GM23338 (cell line): Measurements from ENCODE around the gene CCDC92B.

Experiments
- EZH2 ChIP-seq: fragments of 200-600 bp; sonication (generic); IDR thresholded peaks from one replicate; pipeline ENCODE4 v1.8.0; 2017; ENCODE audit warnings: antibody characterized with exemption, mild to moderate bottlenecking, low read depth; ENCODE audit not compliant: unreplicated experiment
- POLR2AphosphoS5 ChIP-seq: IDR thresholded peaks from 2 replicates; pipeline ENCODE4 v1.6.1; 2016; ENCODE audit warnings: antibody characterized with exemption, low read depth
- TF ChIP-seq, protein P1 (sequence below), 2 experiments: fragments of 200-600 bp in 1 of 2; sonication (generic) in 1 of 2; conservative IDR thresholded peaks; 2 replicates each; pipeline versions ENCODE4 v1.5.1 to v1.6.1; 2016 to 2017; ENCODE audit warnings: antibody characterized with exemption in 2 of 2, low read depth in 2 of 2, mild to moderate bottlenecking in 2 of 2, moderate library complexity in 1 of 2

DNA sequence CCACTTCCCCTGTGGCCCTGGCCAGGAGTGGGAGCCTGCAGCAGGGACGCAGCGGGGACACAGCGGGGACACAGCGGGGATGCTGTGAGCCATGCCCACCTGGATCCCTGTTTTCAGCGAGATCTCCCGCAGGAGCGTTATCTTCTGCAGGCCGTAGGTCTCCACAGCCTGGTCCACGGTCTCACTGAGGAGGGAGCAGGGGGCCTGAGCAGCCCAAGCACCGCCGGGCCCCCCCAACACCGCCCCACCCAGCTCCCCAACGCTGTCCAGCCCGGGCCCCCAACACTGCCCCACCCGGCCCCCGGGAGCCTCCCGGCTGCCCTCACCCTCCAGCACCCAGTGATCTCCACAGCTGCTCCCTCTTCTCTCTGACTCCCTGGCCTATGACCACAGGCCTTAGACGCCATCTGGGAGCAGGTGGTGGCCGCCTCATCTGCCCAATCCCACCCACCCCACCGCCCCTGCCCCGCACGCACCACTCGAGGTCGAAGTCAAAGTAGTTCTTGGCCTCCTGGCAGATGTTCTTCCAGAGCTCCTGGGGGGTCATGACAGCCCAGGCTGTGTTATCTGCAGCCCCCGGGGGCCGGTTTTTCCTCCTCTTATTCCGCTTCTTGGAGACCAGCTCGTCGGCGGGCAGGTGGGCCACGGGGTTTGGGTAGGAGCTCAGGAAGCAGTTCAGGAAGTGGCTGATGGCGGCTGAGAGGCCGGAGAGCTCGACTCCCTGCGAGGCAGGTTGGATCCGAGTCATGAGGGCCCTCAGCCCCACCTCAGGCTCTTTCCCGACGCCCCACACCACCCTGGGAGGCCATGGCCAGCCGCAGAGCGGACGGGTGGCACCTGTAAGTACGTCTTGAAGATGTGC, 54.8 kb downstream of the CCDC92B start:
- TF ChIP-seq, protein P1, sequence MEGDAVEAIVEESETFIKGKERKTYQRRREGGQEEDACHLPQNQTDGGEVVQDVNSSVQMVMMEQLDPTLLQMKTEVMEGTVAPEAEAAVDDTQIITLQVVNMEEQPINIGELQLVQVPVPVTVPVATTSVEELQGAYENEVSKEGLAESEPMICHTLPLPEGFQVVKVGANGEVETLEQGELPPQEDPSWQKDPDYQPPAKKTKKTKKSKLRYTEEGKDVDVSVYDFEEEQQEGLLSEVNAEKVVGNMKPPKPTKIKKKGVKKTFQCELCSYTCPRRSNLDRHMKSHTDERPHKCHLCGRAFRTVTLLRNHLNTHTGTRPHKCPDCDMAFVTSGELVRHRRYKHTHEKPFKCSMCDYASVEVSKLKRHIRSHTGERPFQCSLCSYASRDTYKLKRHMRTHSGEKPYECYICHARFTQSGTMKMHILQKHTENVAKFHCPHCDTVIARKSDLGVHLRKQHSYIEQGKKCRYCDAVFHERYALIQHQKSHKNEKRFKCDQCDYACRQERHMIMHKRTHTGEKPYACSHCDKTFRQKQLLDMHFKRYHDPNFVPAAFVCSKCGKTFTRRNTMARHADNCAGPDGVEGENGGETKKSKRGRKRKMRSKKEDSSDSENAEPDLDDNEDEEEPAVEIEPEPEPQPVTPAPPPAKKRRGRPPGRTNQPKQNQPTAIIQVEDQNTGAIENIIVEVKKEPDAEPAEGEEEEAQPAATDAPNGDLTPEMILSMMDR (conservative IDR thresholded peaks at IDR 0.05; ENCODE audit: low read depth in 2 of 2), result no peak
- TF ChIP-seq POLR2AphosphoS5 (no peak), EZH2 (no peak)
